ENCODE data around the gene ZFP36L2. TPM values are rescaled to one million over a fixed set of nuclear protein-coding genes. Genes with fewer than 3 reads are reported as not detected.
A peak's percentile ranks its signal among the peaks of the same experiment; 100 is the strongest.

The ZFP36L2 gene
- total and polyA plus RNA-seq, 11 donors: 28.8 to 94.4 (median 38.5) TPM

DNA sequence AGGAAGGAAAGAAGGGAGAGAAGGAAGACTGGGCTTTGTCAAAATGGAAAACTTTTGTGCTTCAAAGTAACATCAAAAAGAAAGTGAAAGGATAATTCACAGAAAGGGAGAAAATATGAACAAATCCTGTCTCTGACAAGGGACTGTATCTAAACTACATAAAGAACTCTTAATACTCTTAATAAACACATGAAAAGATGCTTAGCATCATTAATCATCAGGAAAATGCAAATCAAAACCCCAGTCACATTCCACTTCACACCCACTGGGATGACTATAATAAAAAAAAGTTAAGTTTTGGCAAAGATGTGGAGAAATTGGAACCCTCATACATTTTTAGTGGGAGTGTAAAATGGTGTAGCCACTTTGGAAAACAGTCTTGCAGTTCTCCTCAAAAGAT is 11.8 kb upstream of the ZFP36L2 start:
- ATAC-seq (peak in 1 of 4 donors; percentile 12), DNase-seq (no peak)
- no peaks in the 10 kb centered on the region for H3K9me3 ChIP-seq
- no peaks in the 10 kb centered on the region for H3K27me3 ChIP-seq
- no peak overlapping the region for H3K4me3 ChIP-seq
- H3K36me3 ChIP-seq: no peaks in the 10 kb centered on the region
- H3K4me1 ChIP-seq: peaks cover 0 to 70% (median 1%) of the 10 kb centered on the region in 12 donors
- H3K27ac ChIP-seq: peak overlapping the region in 4 of 12 donors; percentile 4 to 95 (median 14)
- TF ChIP-seq, protein P1, sequence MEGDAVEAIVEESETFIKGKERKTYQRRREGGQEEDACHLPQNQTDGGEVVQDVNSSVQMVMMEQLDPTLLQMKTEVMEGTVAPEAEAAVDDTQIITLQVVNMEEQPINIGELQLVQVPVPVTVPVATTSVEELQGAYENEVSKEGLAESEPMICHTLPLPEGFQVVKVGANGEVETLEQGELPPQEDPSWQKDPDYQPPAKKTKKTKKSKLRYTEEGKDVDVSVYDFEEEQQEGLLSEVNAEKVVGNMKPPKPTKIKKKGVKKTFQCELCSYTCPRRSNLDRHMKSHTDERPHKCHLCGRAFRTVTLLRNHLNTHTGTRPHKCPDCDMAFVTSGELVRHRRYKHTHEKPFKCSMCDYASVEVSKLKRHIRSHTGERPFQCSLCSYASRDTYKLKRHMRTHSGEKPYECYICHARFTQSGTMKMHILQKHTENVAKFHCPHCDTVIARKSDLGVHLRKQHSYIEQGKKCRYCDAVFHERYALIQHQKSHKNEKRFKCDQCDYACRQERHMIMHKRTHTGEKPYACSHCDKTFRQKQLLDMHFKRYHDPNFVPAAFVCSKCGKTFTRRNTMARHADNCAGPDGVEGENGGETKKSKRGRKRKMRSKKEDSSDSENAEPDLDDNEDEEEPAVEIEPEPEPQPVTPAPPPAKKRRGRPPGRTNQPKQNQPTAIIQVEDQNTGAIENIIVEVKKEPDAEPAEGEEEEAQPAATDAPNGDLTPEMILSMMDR (IDR thresholded peaks at IDR 0.05): no peak
- no peak for TF ChIP-seq POLR2A (IDR thresholded peaks at IDR 0.05)
- intact Hi-C loops (cut with DNase I): loop anchor here in 1 of 10 donors (10.0 kb wide), 2 partner anchors 307 to 383 kb away; no protein-coding TSS in a partner anchor

DNA sequence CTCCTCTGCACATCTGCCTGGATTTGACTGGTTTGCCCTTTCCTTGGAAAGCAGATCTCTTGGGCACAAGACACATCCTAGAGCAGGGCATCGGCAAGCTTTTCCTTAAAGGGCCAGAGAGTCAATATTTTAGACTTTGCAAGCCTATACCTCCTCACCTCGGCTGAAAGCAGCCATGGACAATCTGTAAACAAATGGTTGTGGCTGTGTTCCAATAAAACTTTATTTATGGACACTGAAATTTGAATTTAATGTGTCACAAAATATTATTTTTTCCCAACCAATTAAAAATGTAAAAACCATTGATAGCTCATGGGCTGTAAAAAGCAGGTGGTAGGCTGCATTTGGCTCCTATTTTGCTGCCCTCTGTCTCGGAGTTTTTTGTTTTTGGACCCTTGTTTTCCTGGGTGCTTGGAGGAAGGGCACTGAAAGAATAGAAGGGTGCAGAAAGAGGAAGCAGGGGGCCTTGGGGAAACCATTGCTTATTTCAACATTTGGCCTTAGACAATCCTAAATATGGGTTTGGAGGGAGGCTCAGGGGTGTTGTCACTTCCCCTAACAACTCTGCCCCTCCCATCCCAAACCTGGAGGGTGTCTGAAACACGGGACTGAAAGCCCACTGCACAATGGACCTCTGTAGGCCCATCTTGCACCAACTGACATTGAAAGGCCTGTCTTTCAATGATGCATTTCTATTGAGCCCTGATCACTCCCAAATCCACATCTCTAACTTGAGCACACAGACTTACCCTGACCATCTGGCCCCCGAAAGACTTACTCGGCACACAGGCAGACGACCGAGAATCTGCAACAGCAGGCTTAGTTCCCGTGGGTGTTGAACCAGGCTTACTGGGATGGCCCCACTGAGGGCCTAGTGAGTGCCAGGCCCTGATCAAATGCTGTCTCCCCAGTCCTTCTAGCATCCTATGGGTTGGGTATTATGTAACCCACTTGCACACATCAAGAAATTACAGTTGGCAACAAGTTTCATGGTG is 7.1 kb upstream of the ZFP36L2 start:
- Histone ChIP-seq H3K9me3 (no peaks in the 10 kb centered on the region), H3K4me1 (peaks cover 0 to 89% (median 12%) of the 10 kb centered on the region in 12 donors), H3K36me3 (peaks cover 0 to 27% (median 7%) of the 10 kb centered on the region in 9 donors), H3K27ac (peak overlapping the region in 3 of 12 donors; percentile 6 to 73 (median 14)), H3K27me3 (no peaks in the 10 kb centered on the region), H3K4me3 (no peak overlapping the region)
- no peak for TF ChIP-seq POLR2A (IDR thresholded peaks at IDR 0.05)
- TF ChIP-seq, protein P1 (IDR thresholded peaks at IDR 0.05): no peak
- intact Hi-C loops (cut with DNase I): loop anchor here in 7 of 10 donors (5.0 to 10.0 kb wide), 9 partner anchors 244 to 406 kb away; no protein-coding TSS in a partner anchor
- WGBS, 4 donors: 85 to 87% (median 85%) methylated on average over 9 of the region's 9 CpGs
- no peak for DNase-seq
- peak in 2 of 4 donors; percentile 31 to 55 for ATAC-seq

DNA sequence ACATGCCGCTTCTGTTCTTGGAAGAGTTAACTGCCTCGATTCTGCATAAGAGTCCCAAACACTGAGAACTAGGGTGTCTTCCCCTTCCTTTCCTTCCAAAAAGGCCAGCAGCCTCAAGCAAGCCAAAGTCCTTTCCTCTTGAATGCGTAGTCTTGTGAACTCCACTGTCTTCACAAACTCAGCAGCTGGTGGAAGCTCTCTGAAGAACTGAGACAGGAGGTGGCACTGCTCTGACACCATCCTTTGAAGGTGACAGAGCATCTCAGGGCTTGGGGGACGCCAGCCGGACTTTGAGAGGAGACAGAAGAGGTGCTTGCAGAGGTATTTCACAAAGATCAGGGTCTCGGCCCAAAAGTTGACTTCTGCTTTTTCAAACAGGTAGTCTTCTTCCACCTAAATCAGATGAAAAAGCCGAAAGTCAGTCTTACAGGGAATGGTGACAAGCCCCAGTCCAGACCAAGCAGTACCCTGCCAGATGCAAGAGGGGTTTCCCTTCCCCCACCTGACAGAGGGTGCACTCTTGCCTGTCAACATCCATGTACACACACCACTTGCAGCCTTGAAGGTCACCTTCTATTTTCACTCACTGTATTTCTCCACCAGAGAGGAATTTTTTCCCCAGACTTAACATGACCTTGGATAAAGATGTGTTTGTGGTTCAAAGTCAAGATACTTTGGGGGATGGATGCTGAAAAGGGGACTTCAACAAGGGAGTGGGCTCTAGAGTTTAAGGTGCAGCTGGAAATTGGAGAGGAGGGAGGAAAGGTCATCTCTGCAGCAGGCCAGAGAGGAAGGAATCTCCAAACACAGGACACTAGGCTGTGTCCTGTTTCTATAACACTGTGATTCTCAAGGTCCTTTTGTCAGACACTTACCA is 4.8 kb upstream of the ZFP36L2 start:
- intact Hi-C loops (cut with DNase I): loop anchor here in 9 of 10 donors (1.0 to 10.0 kb wide), 13 partner anchors 246 to 404 kb away; no protein-coding TSS in a partner anchor
- H3K4me3 ChIP-seq: no peak overlapping the region
- peaks cover 0 to 27% (median 7%) of the 10 kb centered on the region in 9 donors for H3K36me3 ChIP-seq
- TF ChIP-seq, protein P1 (IDR thresholded peaks at IDR 0.05): peak in 4 of 12 donors; percentile 6 to 27 (median 21)
- TF ChIP-seq POLR2A (IDR thresholded peaks at IDR 0.05): no peak
- no peaks in the 10 kb centered on the region for H3K9me3 ChIP-seq
- H3K27me3 ChIP-seq: no peaks in the 10 kb centered on the region
- WGBS, 4 donors: 57 to 82% (median 68%) methylated on average over 7 of the region's 7 CpGs
- DNase-seq (peak in 1 of 5 donors; percentile 25), ATAC-seq (no peak)
- peaks cover 0 to 74% (median 20%) of the 10 kb centered on the region in 12 donors for H3K4me1 ChIP-seq
- peak overlapping the region in 2 of 12 donors; percentile 5 to 50 for H3K27ac ChIP-seq

Measured in heart left ventricle (tissue), 16 donors.